ENCODE results near the gene UMODL1. TPM values are rescaled to one million over a fixed set of nuclear protein-coding genes. Genes with fewer than 3 reads are reported as not detected.

Gene UMODL1
- total and polyA plus RNA-seq, 2 of the 13 experiments (the other 11 are each of a cell fraction or from before 2014, with no cell fraction given): not detected

GRCh38 chr21:42155045-42155855 lies 84.1 kb downstream of the UMODL1 start:
- Histone ChIP-seq H3K4me2 (ENCODE audit: low read depth, low read length) (no peak overlapping the region), H3K9me3 (ENCODE audit: low read length) (no peaks in the 10 kb centered on the region), H3K4me3 (replicated peaks in 1 of 3; ENCODE audit: insufficient read depth in 1 of 3, low read depth in 2 of 3, low read length in 3 of 3) (no peak overlapping the region), H3K4me1 (ENCODE audit: insufficient read depth, low read length) (0 out of 2 replicates have a peak, but pooled peaks cover 7% of the 10 kb centered on the region), H2AFZ (ENCODE audit: low read length) (no peak overlapping the region), H3K27me3 (ENCODE audit: control insufficient read depth in 1 of 2, insufficient read depth in 2 of 2, low read length in 2 of 2) (peaks cover 4 to 13% of the 10 kb centered on the region in 2 experiments; a peak in 3 of 5 replicates), H4K20me1 (ENCODE audit: insufficient read depth, low read length) (no peaks in the 10 kb centered on the region), H3K36me3 (replicated peaks in 1 of 2; ENCODE audit: control insufficient read depth in 1 of 2, insufficient read depth in 2 of 2, low read length in 2 of 2) (no peaks in the 10 kb centered on the region), H3K27ac (ENCODE audit: extremely low read length, insufficient read depth, low read length) (no peak overlapping the region), H3K9ac (ENCODE audit: insufficient read depth, low read depth, low read length) (no peak overlapping the region), H3K79me2 (ENCODE audit: insufficient read depth, low read length) (no peaks in the 10 kb centered on the region)
- in situ Hi-C loops (cut with HindIII; ENCODE audit: extremely low pct_ligation_motif_present, low pct_unique_long_range_greater_than_20kb): loop anchor here (10.0 kb wide), 1 partner anchor 290 kb away; no protein-coding TSS in a partner anchor
- BruUV-seq (replicated peaks): no TSS peak
- intact Hi-C loops (cut with micrococcal nuclease; ENCODE audit: unreplicated experiment): no loop called here
- ATAC-seq: no peak
- ChIA-PET CTCF (ENCODE audit: low intra/inter-chr PET ratio, low total read pairs) (no interaction called here), POLR2A (no interaction called here)
- 54% methylated on average over 16 of the region's 23 CpGs for WGBS (ENCODE audit: low lambda C conversion rate)
- no peak for FAIRE-seq
- no peak for DNase-seq (ENCODE audit: low spot score)
- TF ChIP-seq, protein P1, sequence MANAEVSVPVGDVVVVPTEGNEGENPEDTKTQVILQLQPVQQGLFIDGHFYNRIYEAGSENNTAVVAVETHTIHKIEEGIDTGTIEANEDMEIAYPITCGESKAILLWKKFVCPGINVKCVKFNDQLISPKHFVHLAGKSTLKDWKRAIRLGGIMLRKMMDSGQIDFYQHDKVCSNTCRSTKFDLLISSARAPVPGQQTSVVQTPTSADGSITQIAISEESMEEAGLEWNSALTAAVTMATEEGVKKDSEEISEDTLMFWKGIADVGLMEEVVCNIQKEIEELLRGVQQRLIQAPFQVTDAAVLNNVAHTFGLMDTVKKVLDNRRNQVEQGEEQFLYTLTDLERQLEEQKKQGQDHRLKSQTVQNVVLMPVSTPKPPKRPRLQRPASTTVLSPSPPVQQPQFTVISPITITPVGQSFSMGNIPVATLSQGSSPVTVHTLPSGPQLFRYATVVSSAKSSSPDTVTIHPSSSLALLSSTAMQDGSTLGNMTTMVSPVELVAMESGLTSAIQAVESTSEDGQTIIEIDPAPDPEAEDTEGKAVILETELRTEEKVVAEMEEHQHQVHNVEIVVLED (CRISPR knock-in tag; IDR thresholded peaks at IDR 0.05; ENCODE audit: borderline replicate concordance): no peak
- no peak for TF ChIP-seq HMG20B (CRISPR knock-in tag; conservative IDR thresholded peaks at IDR 0.05)
- no peak for TF ChIP-seq ZNF512 (CRISPR knock-in tag; IDR thresholded peaks at IDR 0.05)
